OCI-LY1 (cell line): Measurements from ENCODE around the gene GLDC.

Experiments used
- EZH2 ChIP-seq: fragments of 200-600 bp; sonication (generic), shearing (Covaris generic); IDR thresholded peaks from 2 replicates; pipeline ENCODE4 v1.8.0; 2017; ENCODE audit warnings: borderline replicate concordance, mixed run types, mild to moderate bottlenecking, antibody characterized with exemption, low read length, moderate library complexity, mixed read lengths
- TF ChIP-seq, protein P1 (sequence below): fragments of 200-600 bp; sonication (generic), shearing (Covaris generic); IDR thresholded peaks from 2 replicates; pipeline ENCODE4 v1.5.1; 2017; ENCODE audit warnings: mild to moderate bottlenecking, antibody characterized with exemption, low read length, moderate library complexity, mixed read lengths

DNA sequence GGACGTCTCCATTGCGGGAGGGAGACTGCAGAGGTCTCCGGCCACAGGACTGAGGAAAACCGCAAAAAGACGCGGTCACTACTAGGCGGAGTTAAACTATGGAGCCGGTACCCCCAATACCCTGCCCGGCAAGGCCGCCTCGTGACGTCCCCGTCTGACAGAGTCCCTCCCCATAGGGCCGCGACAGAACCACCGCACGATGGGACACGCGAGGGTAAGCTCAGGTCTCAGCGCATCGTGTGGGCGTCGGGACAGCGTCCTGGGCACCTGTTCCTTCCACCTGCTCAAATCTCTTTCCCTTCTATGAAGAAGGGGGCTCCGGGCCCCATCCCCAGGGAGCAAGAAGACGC lies 35.2 kb upstream of the GLDC start:
- TF ChIP-seq, protein P1, sequence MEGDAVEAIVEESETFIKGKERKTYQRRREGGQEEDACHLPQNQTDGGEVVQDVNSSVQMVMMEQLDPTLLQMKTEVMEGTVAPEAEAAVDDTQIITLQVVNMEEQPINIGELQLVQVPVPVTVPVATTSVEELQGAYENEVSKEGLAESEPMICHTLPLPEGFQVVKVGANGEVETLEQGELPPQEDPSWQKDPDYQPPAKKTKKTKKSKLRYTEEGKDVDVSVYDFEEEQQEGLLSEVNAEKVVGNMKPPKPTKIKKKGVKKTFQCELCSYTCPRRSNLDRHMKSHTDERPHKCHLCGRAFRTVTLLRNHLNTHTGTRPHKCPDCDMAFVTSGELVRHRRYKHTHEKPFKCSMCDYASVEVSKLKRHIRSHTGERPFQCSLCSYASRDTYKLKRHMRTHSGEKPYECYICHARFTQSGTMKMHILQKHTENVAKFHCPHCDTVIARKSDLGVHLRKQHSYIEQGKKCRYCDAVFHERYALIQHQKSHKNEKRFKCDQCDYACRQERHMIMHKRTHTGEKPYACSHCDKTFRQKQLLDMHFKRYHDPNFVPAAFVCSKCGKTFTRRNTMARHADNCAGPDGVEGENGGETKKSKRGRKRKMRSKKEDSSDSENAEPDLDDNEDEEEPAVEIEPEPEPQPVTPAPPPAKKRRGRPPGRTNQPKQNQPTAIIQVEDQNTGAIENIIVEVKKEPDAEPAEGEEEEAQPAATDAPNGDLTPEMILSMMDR: no peak
- TF ChIP-seq EZH2: no peak
